CD4-positive, alpha-beta T cell (primary cell): Measurements from ENCODE around the gene GTF2H3. TPM values are rescaled to one million over a fixed set of nuclear protein-coding genes. Genes with fewer than 3 reads are reported as not detected.

ENCODE experiments used
- ATAC-seq: fragments of 200-7000 bp; cut with Tn5 transposase; one replicate; pipeline ENCODE4 v1.10.0; 2022; ENCODE audit warnings: mild to moderate bottlenecking; ENCODE audit not compliant: poor library complexity
- CTCF ChIA-PET: fragments of 350-600 bp; sonication (Branson Sonifier 250); formaldehyde crosslinking; loops from one replicate; lab custom pipeline; 2021; ENCODE audit warnings: antibody characterized with exemption, inconsistent platforms; lab: Charles Lee
- POLR2A ChIA-PET: fragments of 350-600 bp; sonication (Branson Sonifier 250); formaldehyde crosslinking; loops from one replicate; lab custom pipeline; 2021; ENCODE audit warnings: antibody characterized with exemption, inconsistent platforms; lab: Charles Lee
- DNase-seq, 14 experiments: peaks; one replicate each; pipeline ENCODE4 v3.0.0-alpha.2; 2013 to 2020; ENCODE audit warnings: mixed read lengths in 2 of 14
- H3K27ac ChIP-seq, 2 donors: one replicate each; pipeline versions ENCODE4 v1.5.1 to v1.7.0; 2013; ENCODE audit warnings: low read length in 2 of 2, low read depth in 1 of 2, mild to moderate bottlenecking in 1 of 2
- H3K27me3 ChIP-seq, 2 experiments: 1 replicate in 1 of 2; 2 replicates in 1 of 2; pipeline versions ENCODE4 v1.6.1 to v1.7.0; 2013; ENCODE audit warnings: low read length in 2 of 2, control low read depth in 1 of 2, mild to moderate bottlenecking in 1 of 2, moderate library complexity in 1 of 2; ENCODE audit not compliant: insufficient read depth in 2 of 2, control insufficient read depth in 1 of 2
- H3K36me3 ChIP-seq: one replicate; pipeline ENCODE4 v1.6.1; 2013; ENCODE audit warnings: low read length, control low read depth; ENCODE audit not compliant: insufficient read depth
- H3K4me1 ChIP-seq: one replicate; pipeline ENCODE4 v1.6.1; 2013; ENCODE audit warnings: low read length, control low read depth; ENCODE audit not compliant: insufficient read depth
- H3K4me3 ChIP-seq: one replicate; pipeline ENCODE4 v1.5.1; 2013; ENCODE audit warnings: mild to moderate bottlenecking, low read length, moderate library complexity
- H3K9me3 ChIP-seq, 2 experiments: 1 replicate in 1 of 2; 2 replicates in 1 of 2; pipeline versions ENCODE4 v1.6.1 to v1.7.0; 2013; ENCODE audit warnings: low read length in 2 of 2, mild to moderate bottlenecking in 2 of 2, control low read depth in 1 of 2, moderate library complexity in 1 of 2; ENCODE audit not compliant: control insufficient read depth in 1 of 2, insufficient read depth in 1 of 2
- H3K27ac Mint-ChIP-seq: one replicate; pipeline ENCODE4 v1.8.0; 2020; ENCODE audit warnings: mixed read lengths
- H3K27me3 Mint-ChIP-seq: one replicate; pipeline ENCODE4 v1.8.0; 2021; ENCODE audit warnings: mixed read lengths
- H3K36me3 Mint-ChIP-seq: one replicate; pipeline ENCODE4 v1.8.0; 2021; ENCODE audit warnings: low read depth, mixed read lengths
- H3K4me1 Mint-ChIP-seq: one replicate; pipeline ENCODE4 v1.8.0; 2021; ENCODE audit warnings: low read depth, mixed read lengths
- H3K4me3 Mint-ChIP-seq: one replicate; pipeline ENCODE4 v1.8.0; 2020; ENCODE audit warnings: mild to moderate bottlenecking, mixed read lengths
- H3K9me3 Mint-ChIP-seq: one replicate; pipeline ENCODE4 v1.8.0; 2020; ENCODE audit warnings: mixed read lengths
- CTCF ChIP-seq: fragments of 200-600 bp; IDR thresholded peaks from one replicate; pipeline ENCODE4 v1.8.0; 2022; ENCODE audit warnings: antibody characterized with exemption, mild to moderate bottlenecking
- intact Hi-C, 2 experiments: fragments of 100-400 bp; cut with DNase I in 1 of 2; cut with micrococcal nuclease in 1 of 2; formaldehyde crosslinking; loops; one replicate each; pipeline versions ENCODE4 v1.15.1 to v1.9.0; 2023 to 2025; cut with DNase I, micrococcal nuclease
- total RNA-seq, 174 experiments: library from RNA in 2 of 174; stranded (reverse) in 2 of 174; gene quantifications; one replicate each; pipeline ENCODE4 v1.2.3 and lab custom pipeline; 2021 to 2026

The GTF2H3 gene
- total RNA-seq, 2 experiments from 2014 or later, result 12.3 to 12.9 TPM

GRCh38 chr12:123707466-123707865 is 73.8 kb downstream of the GTF2H3 start:
- Mint-ChIP-seq H3K4me3 (peak overlapping the region; percentile 25), H3K4me1 (peaks cover 9% of the 10 kb centered on the region), H3K27ac (no peak overlapping the region), H3K36me3 (peaks cover 17% of the 10 kb centered on the region), H3K9me3 (no peaks in the 10 kb centered on the region), H3K27me3 (no peaks in the 10 kb centered on the region)
- DNase-seq (no peak), ATAC-seq (no peak)
- no peak for TF ChIP-seq CTCF
- no peak overlapping the region for H3K4me3 ChIP-seq
- no peaks in the 10 kb centered on the region for H3K27me3 ChIP-seq
- H3K4me1 ChIP-seq, result peaks cover 8% of the 10 kb centered on the region
- H3K36me3 ChIP-seq, result no peaks in the 10 kb centered on the region
- H3K9me3 ChIP-seq, result no peaks in the 10 kb centered on the region
- H3K27ac ChIP-seq, result no peak overlapping the region
- ChIA-PET POLR2A (no interaction called here), CTCF (no interaction called here)
- intact Hi-C loops, result no loop called here

Other genes with a start within 250 kb of the GTF2H3 start
- 10 to 100 TPM; 28.3 to 30.9 TPM for gene KMT5A, start 249.7 kb upstream of the GTF2H3 start, total RNA-seq
- gene RILPL2, start 197.1 kb upstream of the GTF2H3 start, total RNA-seq, result 1 to 10 TPM; 4.9 to 5.5 TPM
- 10 to 100 TPM; 26.2 to 28.6 TPM for gene SNRNP35, start 175.7 kb upstream of the GTF2H3 start, total RNA-seq
- gene RILPL1, start 100.1 kb upstream of the GTF2H3 start, total RNA-seq, result 1 to 10 TPM; 3.3 to 3.4 TPM
- 10 to 100 TPM; 90.8 to 94.8 TPM for gene TMED2, start 49.3 kb upstream of the GTF2H3 start, total RNA-seq
- gene DDX55, start 31.7 kb upstream of the GTF2H3 start, total RNA-seq, result 10 to 100 TPM; 33.3 to 37.1 TPM
- gene EIF2B1, start 143 bp upstream of the GTF2H3 start, total RNA-seq, result 10 to 100 TPM; 36.0 to 37.3 TPM
- gene TCTN2, start 37.3 kb downstream of the GTF2H3 start, total RNA-seq, result 1 to 10 TPM; 3.2 to 3.5 TPM
- gene ATP6V0A2, start 78.5 kb downstream of the GTF2H3 start, total RNA-seq, result 10 to 100 TPM; 25.3 to 26.6 TPM
- gene DNAH10, start 128.5 kb downstream of the GTF2H3 start, total RNA-seq, result under 1 TPM; 0.16 to 0.17 TPM